Ammon's horn (tissue), 1 donor: Measurements from ENCODE around the gene SFXN3.

Experiments
- DNase-seq: peaks from one replicate; pipeline ENCODE4 v3.0.0-alpha.2; 2016; ENCODE audit warnings: low spot score

The SFXN3 gene

GRCh38 chr10:101075775-101076174 lies 44.7 kb downstream of the SFXN3 start:
- DNase-seq, result no peak

DNA sequence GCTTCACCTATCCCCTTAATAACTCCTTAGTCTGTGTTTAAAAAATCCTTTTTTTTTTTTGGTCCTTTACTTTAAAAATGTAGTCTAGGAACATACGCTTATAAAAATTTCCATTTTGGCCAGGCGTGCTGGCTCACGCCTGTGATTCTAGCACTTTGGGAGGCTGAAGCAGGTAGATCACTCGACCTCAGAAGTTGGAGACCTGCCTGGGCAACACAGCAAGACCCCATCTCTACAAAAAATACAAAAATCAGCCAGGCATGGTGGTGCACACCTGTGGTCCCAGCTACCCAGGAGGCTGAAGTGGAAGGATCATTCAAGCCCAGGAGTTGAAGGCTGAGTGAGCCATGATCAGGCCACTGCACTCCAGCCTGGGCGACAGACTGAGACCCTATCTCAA lies 45.6 kb downstream of the SFXN3 start:
- no peak for DNase-seq

DNA sequence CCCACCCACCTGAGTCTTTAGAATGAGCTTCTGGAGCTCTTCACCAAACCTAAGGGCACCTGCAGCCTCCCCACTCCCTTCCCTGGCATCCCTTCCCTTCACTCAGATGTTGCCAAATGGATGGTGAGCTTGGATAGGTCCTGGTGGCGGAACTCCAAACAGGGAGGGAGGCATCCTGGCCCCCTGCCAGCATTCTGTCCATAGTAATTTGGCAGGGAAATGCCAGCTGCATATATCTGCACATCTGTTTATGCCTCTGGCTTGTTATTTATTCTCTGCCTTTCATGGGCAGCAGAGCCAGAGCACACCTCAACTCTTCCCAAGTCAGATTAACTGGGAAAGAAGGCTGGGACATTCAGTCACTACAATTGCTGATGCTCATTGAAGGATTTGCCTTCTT lies 48.8 kb downstream of the SFXN3 start:
- DNase-seq, result no peak

GRCh38 chr10:101080933-101081931 lies 50.2 kb downstream of the SFXN3 start:
- peak; percentile 48 for DNase-seq

DNA sequence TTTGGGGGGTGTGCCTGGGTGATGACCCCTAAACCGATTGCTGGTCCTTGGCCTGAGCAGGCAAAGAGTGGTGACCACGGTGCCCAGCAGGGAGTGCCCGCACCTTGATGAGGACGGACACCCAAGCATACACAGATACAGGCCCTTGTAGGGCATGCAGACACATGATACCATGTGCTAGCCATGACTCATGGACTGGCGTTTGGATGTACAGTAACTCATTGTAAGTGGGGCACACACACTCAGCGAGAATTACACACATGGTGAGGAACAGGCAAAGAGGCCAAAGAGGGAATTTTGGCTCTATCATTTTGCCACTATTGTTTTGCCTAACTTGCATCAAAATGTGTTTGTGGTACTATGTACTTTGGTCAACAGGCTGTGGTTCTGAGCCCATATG lies 54.8 kb downstream of the SFXN3 start:
- no peak for DNase-seq

DNA sequence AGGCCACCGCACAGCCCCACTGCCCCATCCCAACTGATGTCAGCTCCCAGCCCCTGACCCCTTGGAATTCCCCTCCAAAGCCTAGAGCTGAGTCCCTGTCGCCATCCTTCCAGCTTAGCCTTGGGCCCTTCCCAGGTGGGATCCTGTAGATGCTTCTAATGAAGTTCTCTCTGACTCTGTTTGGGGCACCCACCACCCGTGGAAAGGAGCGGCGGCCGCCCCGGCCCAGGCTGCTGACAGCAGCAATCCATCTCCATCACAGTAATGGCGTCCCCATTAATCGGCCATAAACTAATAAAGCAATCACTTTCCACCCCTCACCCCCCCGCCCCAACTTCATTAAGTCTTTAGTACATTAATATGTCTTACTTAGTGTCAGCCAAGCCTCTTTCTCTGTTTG lies 56.3 kb downstream of the SFXN3 start:
- no peak for DNase-seq

- DNase-seq, result no peak
Measured at GRCh38 chr10:101087965-101088364, 56.9 kb downstream of the SFXN3 start.

- DNase-seq, result no peak
Measured at GRCh38 chr10:101089520-101090299, 58.7 kb downstream of the SFXN3 start.

DNA sequence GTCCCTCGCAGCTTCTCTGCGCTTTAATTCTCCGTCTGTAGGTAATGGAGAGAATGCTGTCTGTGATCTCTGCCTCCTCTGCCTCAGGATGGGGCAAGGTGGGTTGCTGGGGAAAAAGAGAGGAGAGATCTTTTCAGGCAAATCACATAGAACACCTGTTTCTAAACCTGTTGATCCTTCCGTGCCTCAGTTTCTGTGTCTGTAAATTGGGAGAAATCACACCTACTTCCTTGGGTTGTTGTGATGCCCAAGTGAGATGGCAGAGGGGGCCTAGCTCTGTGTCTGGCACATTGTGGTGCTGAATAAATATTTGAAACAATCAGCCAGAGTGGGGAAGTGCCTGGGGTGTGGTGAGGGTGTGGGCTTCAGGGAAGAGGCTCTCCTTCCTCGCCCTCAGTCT lies 59.6 kb downstream of the SFXN3 start:
- no peak for DNase-seq
